Renal pelvis (tissue), 4 donors: ENCODE data around the gene STOML1. TPM values are rescaled to one million over a fixed set of nuclear protein-coding genes. Genes with fewer than 3 reads are reported as not detected.
"Not testable (repeated sequence)": the region's sequence is repeated elsewhere in the genome, so short reads cannot be mapped to it uniquely, and the experiment has no call there.

Experiments used
- DNase-seq: peaks from one replicate; pipeline ENCODE4 v3.0.0-alpha.2; 2013
- polyA plus RNA-seq, 3 donors: library from polyadenylated mRNA; unstranded; fragments of 120-200 nt; gene quantifications; one replicate each; pipeline ENCODE4 v1.2.1, GENCODE V29; 2013; ENCODE audit not compliant: insufficient read length in 3 of 3

The STOML1 gene
- polyA plus RNA-seq, 3 donors = 13.6 to 15.0 (median 14.2) TPM

GRCh38 chr15:73989001-73989798 lies 2.9 kb downstream of the STOML1 start:
- no peak for DNase-seq

GRCh38 chr15:73988445-73988969 lies 3.6 kb downstream of the STOML1 start:
- no peak for DNase-seq

- DNase-seq = no peak
These were observed 4.2 kb downstream of the STOML1 start for GRCh38 chr15:73987681-73988444.

GRCh38 chr15:73987250-73987649 lies 4.8 kb downstream of the STOML1 start:
- no peak for DNase-seq

DNA sequence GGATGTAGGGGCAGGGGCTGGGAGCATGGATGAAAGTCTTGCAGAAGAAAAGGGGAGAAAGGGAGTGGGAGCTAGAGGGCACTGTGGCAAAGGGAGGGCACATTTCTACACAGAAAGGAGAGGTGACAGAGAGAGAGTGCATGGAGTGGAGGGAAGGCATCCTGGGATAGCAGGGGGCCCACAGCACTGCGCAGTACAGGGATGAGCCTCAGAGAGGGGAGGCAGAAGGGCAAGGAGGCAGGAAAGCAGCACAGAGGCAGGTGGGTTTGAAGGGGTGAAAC lies 5.4 kb downstream of the STOML1 start:
- DNase-seq = no peak

DNA sequence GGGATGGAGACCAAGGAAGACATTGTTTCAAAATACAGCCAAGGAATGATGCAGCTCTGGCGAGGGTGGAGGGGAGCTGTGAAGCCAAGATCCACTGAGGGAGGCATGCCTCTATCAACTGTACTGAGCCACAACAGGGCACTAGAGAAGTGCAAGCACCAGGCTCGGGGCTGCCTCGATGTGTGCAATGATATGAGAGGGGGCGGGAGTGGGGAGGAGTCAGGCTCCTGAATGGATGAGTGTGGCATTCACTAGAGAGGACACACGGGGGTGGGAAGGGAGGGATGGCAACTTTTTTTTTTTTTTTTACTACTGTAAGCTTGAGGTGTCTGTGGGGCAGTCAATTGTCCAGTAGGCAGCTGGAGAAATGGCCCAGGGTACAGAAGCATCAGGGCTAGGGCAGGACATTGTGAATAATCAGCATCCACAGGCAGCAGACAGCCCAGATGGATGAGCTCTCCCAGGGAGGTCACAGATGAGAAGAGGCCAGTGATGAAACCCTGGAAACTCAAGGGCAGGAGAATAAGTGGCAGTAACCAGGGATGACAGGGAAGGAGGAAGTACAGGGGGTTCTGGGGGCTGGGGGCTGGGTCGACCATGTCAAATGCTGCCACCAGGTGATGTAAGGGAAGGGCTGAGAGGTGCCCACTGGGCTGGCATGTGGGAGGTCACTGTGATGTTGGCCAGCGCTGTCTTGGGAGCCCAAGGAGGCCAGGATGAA lies 5.9 kb downstream of the STOML1 start:
- no peak for DNase-seq

DNA sequence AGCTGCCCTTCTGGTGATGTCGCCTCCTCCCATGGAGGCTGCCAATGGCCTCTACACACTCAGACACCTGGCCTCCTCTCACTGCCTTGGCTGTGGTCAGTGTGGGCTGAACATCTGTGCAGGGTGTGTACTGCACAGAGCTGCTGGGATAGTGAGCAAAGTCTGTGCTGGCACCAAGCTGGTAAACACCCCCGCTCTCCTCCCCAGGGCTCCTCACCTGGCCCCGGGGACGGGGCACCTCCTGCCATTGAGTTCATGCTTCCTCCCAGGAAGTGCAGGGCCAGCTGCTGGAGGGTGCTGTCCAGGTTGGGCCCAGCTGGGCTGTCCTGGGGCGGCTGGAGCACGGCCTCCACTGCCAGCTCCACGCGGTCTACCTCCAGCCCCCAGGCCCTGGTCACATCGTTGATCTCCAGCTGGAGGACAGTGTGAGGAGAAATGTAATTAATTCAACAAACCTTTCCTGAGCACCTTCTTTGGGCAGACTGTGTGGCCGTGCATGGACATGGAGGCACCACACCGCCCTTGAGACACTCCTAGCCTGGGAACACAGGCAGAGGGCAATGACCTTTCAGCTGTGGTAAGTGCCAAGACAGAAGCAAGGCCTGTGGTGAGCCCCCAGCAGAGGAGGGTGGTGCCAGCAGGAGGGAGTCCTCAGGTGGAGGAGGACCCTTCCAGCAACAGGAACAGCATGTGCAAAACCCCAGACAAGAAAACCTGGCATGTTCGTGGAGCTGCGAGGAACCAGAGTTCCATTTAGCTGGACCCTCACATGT lies 6.8 kb downstream of the STOML1 start:
- DNase-seq = no peak

- no peak for DNase-seq
These were observed 7.7 kb downstream of the STOML1 start for GRCh38 chr15:73984208-73984979.

- DNase-seq = no peak
These were observed 8.3 kb downstream of the STOML1 start for GRCh38 chr15:73983773-73984172.

DNA sequence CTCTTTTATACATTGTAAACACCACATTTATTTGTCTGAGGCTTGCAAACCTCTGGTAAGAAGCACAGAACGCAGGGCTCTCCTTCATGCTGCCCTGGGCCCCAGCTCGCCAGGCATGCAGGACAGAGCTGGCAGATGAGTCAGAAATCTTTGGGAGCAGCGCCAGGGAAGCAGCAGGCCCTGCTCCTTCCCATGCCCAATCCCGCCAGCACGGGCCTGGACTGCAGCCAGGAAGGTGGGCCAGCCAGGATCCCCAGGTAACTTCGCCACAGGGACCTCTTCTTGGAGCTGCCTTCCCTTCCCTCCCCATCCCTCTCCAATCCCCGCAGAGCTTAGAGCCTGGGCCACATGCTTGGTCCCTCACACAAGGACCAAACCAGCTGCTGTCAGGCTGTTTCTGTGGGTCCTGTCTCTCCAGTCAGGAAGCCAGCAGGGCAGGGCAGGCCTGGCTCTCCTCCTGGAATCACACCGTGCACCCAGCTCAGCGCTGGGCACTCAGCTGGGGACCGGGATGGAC lies 8.8 kb downstream of the STOML1 start:
- no peak for DNase-seq

DNA sequence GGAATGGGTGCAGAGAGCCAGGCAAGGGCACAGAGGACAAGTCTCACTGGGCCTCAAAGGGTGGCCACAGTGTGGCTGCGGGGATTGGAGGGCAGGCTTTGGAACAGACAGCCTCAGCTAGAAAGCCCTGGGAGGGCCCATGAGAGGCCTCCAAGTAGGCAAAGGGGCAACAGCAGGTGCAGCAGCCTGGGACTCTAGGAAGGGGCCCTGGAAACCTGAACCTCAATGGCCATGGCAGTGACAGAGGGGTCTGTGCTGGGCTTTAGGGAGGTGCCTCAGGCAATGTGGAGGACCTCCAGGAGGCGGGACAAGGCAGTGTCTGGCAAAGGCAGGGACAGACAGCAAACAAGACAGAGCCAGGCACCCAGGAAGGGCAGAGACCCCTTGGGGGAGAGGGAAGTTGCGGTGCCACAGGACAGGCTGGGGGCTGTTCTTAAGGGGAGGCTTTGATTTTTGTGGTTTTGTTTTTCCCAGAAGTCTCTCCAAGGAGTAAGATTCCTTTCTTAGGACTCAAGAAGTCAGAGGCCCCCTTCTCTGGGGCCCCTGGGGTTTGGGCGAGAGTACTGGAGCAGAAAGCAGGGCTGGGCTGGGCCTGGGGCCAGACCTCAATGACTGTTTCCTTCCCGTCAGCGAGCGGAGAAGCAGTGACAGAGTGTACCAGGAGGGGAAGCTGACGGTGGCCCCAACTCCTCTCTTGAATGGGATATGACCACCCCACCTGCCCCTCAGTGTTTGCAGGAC lies 9.7 kb downstream of the STOML1 start:
- DNase-seq = peak; percentile 73

GRCh38 chr15:73981761-73982221 lies 10.3 kb downstream of the STOML1 start:
- DNase-seq = no peak

DNA sequence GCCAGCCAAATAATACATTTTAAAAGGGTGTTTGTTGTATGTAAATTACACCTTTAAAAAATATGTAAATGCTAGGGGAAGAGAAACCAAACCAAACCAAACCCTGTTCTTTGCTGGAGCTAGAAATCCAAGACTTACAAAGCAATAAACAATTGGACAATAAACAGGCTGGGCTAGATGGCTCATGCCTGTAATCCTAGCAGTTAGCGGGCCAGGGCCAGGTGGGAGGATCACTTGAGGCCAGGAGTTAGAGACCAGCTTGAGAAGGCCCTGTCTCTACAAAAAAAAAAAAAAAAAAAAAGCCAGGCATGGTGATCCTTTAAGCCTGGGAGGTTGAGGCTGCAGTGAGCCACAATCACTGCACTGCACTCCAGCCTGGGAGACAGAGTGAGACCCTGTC lies 12.5 kb downstream of the STOML1 start:
- DNase-seq = no peak

GRCh38 chr15:73978896-73979295 lies 13.2 kb downstream of the STOML1 start:
- DNase-seq = no peak

DNA sequence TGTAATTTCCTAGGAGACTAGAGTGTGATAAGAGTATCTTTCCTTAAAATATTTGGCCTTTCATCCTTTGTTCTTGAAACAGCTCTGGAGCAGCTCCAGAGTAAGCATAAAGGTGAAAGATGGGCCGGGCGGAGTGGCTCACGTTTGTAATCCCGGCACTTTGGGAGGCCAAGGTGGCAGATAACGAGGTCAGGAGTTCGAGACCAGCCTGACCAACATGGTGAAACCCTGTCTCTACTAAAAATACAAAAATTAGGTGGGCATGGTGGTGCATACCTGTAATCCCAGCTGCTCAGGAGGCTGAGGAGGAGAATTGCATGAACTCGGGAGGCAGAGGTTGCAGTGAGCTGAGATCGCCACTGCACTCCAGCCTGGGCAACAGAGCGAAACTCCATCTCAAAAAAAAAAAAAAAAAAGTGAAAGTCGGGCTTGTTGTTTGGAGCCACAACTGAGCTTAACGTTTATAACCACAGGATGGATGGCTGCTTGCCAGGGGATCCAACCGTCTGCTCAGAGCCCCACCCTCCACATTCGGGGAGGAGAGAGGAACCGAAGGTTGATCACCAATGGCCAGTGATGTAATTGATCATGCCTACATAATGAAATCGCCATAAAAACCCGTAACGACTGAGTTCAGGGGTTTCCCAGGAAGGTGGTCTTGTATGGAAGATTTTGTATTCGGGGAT lies 16.5 kb downstream of the STOML1 start:
- DNase-seq = not testable (repeated sequence)

DNA sequence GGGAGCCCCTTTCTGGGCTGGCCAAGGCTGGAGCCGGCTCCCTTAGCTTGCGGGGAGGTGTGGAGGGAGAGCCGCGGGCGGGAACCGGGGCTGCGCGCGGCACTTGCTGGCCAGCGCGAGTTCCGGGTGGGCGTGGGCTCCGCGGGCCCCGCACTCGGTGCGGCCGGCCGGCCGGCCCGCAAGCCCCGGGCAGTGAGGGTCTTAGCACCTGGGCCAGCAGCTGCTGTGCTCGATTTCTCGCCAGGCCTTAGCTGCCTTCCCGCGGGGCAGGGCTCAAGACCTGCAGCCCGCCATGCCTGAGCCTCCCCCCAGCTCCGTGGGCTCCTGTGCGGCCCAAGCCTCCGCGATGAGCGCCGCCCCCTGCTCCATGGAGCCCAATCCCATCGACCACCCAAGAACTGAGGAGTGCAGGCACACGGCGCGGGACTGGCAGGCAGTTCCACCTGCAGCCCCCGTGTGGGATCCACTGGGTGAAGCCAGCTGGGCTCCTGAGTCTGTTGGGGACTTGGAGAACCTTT lies 18.4 kb downstream of the STOML1 start:
- DNase-seq = not testable (repeated sequence)

- peak; percentile 89 for DNase-seq
These were observed 19.0 kb downstream of the STOML1 start for GRCh38 chr15:73972984-73973682.

DNA sequence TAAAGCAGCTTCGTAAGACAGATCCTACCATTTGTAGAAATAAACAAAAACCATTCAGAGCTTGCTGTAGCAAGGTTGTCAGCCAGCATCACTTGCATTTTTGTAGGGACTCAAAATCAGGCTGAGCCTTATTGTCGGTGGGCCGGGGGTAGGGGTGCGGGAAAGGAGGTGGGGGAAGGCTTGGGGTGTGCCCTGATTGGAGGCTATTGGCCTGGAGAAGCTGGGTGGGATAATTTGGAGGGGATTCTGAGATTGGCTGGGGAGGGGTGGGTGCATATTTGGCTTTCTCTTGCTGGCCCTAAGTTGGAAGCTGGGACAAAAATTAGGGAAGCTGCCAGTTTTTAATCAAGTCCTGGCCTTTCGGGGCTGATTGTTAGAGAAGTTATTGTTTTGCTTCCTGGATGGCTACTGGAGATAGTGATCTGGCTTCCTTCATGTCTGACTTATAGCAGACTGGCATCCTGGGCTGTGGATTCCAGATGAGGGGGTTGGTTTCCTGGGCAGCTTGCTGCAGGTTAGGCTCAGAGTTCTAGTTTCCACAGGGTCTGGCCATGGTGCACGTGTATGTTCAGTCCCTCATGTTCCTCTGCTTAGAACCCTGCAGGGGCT lies 22.8 kb downstream of the STOML1 start:
- no peak for DNase-seq
